ENCODE results near the gene PRLH.
"Not testable (repeated sequence)": the region's sequence is repeated elsewhere in the genome, so short reads cannot be mapped to it uniquely, and the experiment has no call there.

Gene PRLH

GRCh38 chr2:237583385-237584295, 17.3 kb downstream of the PRLH start:
- no peak for DNase-seq

- DNase-seq: no peak
These were observed 19.3 kb downstream of the PRLH start for GRCh38 chr2:237585590-237586221.

- DNase-seq: no peak
These were observed 21.8 kb downstream of the PRLH start for GRCh38 chr2:237588044-237588696.

GRCh38 chr2:237590272-237591140, 24.1 kb downstream of the PRLH start, which contains the start of gene RAB17:
TSS of gene RAB17 (minus strand) at chr2:237590734. CDS start at chr2:237586154, 4,580 bp downstream.
- no peak for DNase-seq

GRCh38 chr2:237591141-237591881, 24.9 kb downstream of the PRLH start:
- no peak for DNase-seq

- DNase-seq: no peak
These were observed 26.1 kb downstream of the PRLH start for GRCh38 chr2:237592425-237592980.

GRCh38 chr2:237593036-237593435, 26.7 kb downstream of the PRLH start:
- DNase-seq: no peak

- DNase-seq: no peak
These were observed 27.4 kb downstream of the PRLH start for GRCh38 chr2:237593596-237594320.

- DNase-seq: no peak
These were observed 28.1 kb downstream of the PRLH start for GRCh38 chr2:237594514-237594871.

- not testable (repeated sequence) for DNase-seq
These were observed 29.6 kb downstream of the PRLH start for GRCh38 chr2:237595829-237596519.

- DNase-seq: no peak
These were observed 30.3 kb downstream of the PRLH start for GRCh38 chr2:237596520-237597195.

- DNase-seq: no peak
These were observed 31.1 kb downstream of the PRLH start for GRCh38 chr2:237597196-237598145.

- no peak for DNase-seq
These were observed 32.3 kb downstream of the PRLH start for GRCh38 chr2:237598468-237599208.

GRCh38 chr2:237599465-237600110, 33.2 kb downstream of the PRLH start:
- DNase-seq: no peak

GRCh38 chr2:237600205-237600846, 34.0 kb downstream of the PRLH start:
- DNase-seq: no peak

- no peak for DNase-seq
These were observed 35.2 kb downstream of the PRLH start for GRCh38 chr2:237601453-237602116.
